SU-DHL-6 (cell line): Measurements from ENCODE around the gene RENBP.

Source experiments
- CTCF ChIP-seq: fragments of 200-600 bp; sonication (generic); IDR thresholded peaks from one replicate; pipeline ENCODE4 v1.5.1; 2017; ENCODE audit warnings: antibody characterized with exemption, mild to moderate bottlenecking, low read length, moderate library complexity; ENCODE audit not compliant: insufficient read depth, poor library complexity, severe bottlenecking
- EZH2phosphoT487 ChIP-seq: fragments of 200-600 bp; sonication (generic), shearing (Covaris generic); conservative IDR thresholded peaks from 2 replicates; pipeline ENCODE4 v1.6.1; 2018; ENCODE audit warnings: mild to moderate bottlenecking, antibody characterized with exemption, low read length, moderate library complexity, mixed read lengths

GRCh38 chrX:153991013-153991580, 46.7 kb upstream of the RENBP start:
- no peak for TF ChIP-seq CTCF
- TF ChIP-seq EZH2phosphoT487, result no peak
